ENCODE results near the gene FUCA1. TPM values are rescaled to one million over a fixed set of nuclear protein-coding genes. Genes with fewer than 3 reads are reported as not detected.

FUCA1 gene
- total RNA-seq, 1 experiment from 2014 or later: 14.3 TPM

- Histone ChIP-seq H3K4me3 (ENCODE audit: low read depth in 2 of 2, low read length in 2 of 2) (no peak overlapping the region), H3K4me1 (ENCODE audit: control insufficient read depth, insufficient read depth, low read length) (peaks cover 11% of the 10 kb centered on the region; the same call in 1 of the 2 replicates), H3K9me3 (ENCODE audit: control insufficient read depth, insufficient read depth, low read depth, low read length) (no peaks in the 10 kb centered on the region), H3K27ac (ENCODE audit: low read length) (no peak overlapping the region), H3K36me3 (ENCODE audit: control insufficient read depth, insufficient read depth, low read length) (no peaks in the 10 kb centered on the region), H3K27me3 (ENCODE audit: control insufficient read depth, insufficient read depth, low read length) (no peaks in the 10 kb centered on the region)
- POLR2A ChIA-PET: interaction anchor here (0.6 kb wide), 1 partner anchor 63 kb away, joined by 3 read pairs; no protein-coding TSS in a partner anchor
- intact Hi-C loops (cut with micrococcal nuclease; ENCODE audit: unreplicated experiment) (no loop called here), in situ Hi-C loops (cut with HindIII; ENCODE audit: low pct_unique_long_range_greater_than_20kb, low sequenced_read_pairs) (no loop called here)
- TF ChIP-seq SIN3A (IDR thresholded peaks at IDR 0.05; ENCODE audit: borderline replicate concordance, insufficient read depth, low read depth, low read length) (no peak), REST (IDR thresholded peaks at IDR 0.05; ENCODE audit: insufficient read depth in 1 of 2, low read depth in 2 of 2, low read length in 1 of 2) (no peak), TCF7L2 (IDR thresholded peaks at IDR 0.05; ENCODE audit: low read depth, low read length) (no peak), POLR2AphosphoS5 (IDR thresholded peaks at IDR 0.05; ENCODE audit: low read depth, low read length) (no peak), CTCF (IDR thresholded peaks at IDR 0.05) (no peak)
- BruUV-seq (replicated peaks): no TSS peak
- ATAC-seq (no peak), DNase-seq (ENCODE audit: low read depth, low spot score) (no peak)
- CTCF ChIA-PET: no interaction called here
Observed at GRCh38 chr1:23865543-23865930, 2.6 kb downstream of the FUCA1 start.

GRCh38 chr1:23864801-23865542 lies 3.1 kb downstream of the FUCA1 start:
- in situ Hi-C loops (cut with HindIII; ENCODE audit: low pct_unique_long_range_greater_than_20kb, low sequenced_read_pairs) (no loop called here), intact Hi-C loops (cut with micrococcal nuclease; ENCODE audit: unreplicated experiment) (no loop called here)
- no peak for TF ChIP-seq SIN3A (IDR thresholded peaks at IDR 0.05; ENCODE audit: borderline replicate concordance, insufficient read depth, low read depth, low read length)
- TF ChIP-seq REST (IDR thresholded peaks at IDR 0.05; ENCODE audit: insufficient read depth in 1 of 2, low read depth in 2 of 2, low read length in 1 of 2): no peak
- TF ChIP-seq POLR2AphosphoS5 (IDR thresholded peaks at IDR 0.05; ENCODE audit: low read depth, low read length): no peak
- no peak for TF ChIP-seq TCF7L2 (IDR thresholded peaks at IDR 0.05; ENCODE audit: low read depth, low read length)
- no peak for TF ChIP-seq CTCF (IDR thresholded peaks at IDR 0.05)
- POLR2A ChIA-PET: interaction anchor here (0.6 kb wide), 1 partner anchor 62 kb away, joined by 3 read pairs; no protein-coding TSS in a partner anchor
- DNase-seq (ENCODE audit: low read depth, low spot score) (no peak), ATAC-seq (no peak)
- no peaks in the 10 kb centered on the region for H3K36me3 ChIP-seq (ENCODE audit: control insufficient read depth, insufficient read depth, low read length)
- H3K27ac ChIP-seq (ENCODE audit: low read length): no peak overlapping the region
- H3K9me3 ChIP-seq (ENCODE audit: control insufficient read depth, insufficient read depth, low read depth, low read length): no peaks in the 10 kb centered on the region
- no peaks in the 10 kb centered on the region for H3K27me3 ChIP-seq (ENCODE audit: control insufficient read depth, insufficient read depth, low read length)
- no peak overlapping the region for H3K4me3 ChIP-seq (ENCODE audit: low read depth in 2 of 2, low read length in 2 of 2)
- H3K4me1 ChIP-seq (ENCODE audit: control insufficient read depth, insufficient read depth, low read length): peaks cover 11% of the 10 kb centered on the region; the same call in 1 of the 2 replicates
- CTCF ChIA-PET: no interaction called here
- BruUV-seq (replicated peaks): no TSS peak
